Transverse colon (tissue), 4 donors: ENCODE data around the gene ATG2A.

Experiments used
- POLR2A ChIP-seq: fragments of 450-650 bp; IDR thresholded peaks from one replicate; pipeline ENCODE4 v1.6.1; 2016; ENCODE audit warnings: antibody characterized with exemption, mild to moderate bottlenecking, moderate library complexity
- POLR2AphosphoS5 ChIP-seq, 3 donors: sonication (generic); formaldehyde crosslinking; IDR thresholded peaks; one replicate each; pipeline ENCODE4 v1.6.1; 2016; ENCODE audit warnings: antibody characterized with exemption in 3 of 3
- TF ChIP-seq, protein P1 (sequence below), 5 experiments: fragments of 200-600 bp in 3 of 5; fragments of 450-650 bp in 2 of 5; sonication (generic) in 3 of 5; IDR thresholded peaks; 1 replicate in 2 of 5; 2 replicates in 3 of 5; pipeline ENCODE4 v1.5.1; 2016 to 2017; ENCODE audit warnings: antibody characterized with exemption in 5 of 5, inconsistent platforms in 3 of 5, mild to moderate bottlenecking in 2 of 5, moderate library complexity in 1 of 5

DNA sequence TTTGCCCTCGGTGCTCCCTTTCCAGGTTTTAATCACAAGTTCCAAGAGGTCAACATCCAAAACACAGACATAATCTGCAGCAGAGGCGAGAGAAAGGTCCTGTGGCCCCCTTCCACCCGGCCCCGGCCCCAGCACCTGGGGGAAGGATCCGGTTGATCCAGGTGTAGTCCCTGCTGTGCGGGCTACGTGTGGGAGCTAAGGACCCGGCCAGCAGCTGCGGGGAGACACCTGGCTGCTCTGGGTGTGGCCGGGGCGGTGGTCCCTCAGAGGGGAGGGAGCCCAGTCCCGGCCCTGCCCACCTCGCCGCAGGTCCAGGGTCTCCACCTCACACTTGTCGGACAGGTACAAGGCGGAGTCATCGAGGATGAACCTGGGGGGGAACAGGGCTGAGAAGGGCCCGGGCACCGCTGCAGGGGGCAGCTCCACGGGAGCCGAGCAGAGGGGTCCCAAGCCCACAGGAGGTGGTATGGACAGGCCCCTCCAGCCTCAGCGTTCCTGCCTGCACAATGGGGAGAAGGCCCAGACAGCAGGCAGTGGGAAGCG lies 13.6 kb downstream of the ATG2A start:
- TF ChIP-seq POLR2AphosphoS5 (IDR thresholded peaks at IDR 0.05) = no peak
- TF ChIP-seq, protein P1, sequence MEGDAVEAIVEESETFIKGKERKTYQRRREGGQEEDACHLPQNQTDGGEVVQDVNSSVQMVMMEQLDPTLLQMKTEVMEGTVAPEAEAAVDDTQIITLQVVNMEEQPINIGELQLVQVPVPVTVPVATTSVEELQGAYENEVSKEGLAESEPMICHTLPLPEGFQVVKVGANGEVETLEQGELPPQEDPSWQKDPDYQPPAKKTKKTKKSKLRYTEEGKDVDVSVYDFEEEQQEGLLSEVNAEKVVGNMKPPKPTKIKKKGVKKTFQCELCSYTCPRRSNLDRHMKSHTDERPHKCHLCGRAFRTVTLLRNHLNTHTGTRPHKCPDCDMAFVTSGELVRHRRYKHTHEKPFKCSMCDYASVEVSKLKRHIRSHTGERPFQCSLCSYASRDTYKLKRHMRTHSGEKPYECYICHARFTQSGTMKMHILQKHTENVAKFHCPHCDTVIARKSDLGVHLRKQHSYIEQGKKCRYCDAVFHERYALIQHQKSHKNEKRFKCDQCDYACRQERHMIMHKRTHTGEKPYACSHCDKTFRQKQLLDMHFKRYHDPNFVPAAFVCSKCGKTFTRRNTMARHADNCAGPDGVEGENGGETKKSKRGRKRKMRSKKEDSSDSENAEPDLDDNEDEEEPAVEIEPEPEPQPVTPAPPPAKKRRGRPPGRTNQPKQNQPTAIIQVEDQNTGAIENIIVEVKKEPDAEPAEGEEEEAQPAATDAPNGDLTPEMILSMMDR (IDR thresholded peaks at IDR 0.05) = no peak
- no peak for TF ChIP-seq POLR2A
